Measurements from ENCODE around the gene KCNG1.
"Not testable (repeated sequence)": the region's sequence is repeated elsewhere in the genome, so short reads cannot be mapped to it uniquely, and the experiment has no call there.

The KCNG1 gene

DNA sequence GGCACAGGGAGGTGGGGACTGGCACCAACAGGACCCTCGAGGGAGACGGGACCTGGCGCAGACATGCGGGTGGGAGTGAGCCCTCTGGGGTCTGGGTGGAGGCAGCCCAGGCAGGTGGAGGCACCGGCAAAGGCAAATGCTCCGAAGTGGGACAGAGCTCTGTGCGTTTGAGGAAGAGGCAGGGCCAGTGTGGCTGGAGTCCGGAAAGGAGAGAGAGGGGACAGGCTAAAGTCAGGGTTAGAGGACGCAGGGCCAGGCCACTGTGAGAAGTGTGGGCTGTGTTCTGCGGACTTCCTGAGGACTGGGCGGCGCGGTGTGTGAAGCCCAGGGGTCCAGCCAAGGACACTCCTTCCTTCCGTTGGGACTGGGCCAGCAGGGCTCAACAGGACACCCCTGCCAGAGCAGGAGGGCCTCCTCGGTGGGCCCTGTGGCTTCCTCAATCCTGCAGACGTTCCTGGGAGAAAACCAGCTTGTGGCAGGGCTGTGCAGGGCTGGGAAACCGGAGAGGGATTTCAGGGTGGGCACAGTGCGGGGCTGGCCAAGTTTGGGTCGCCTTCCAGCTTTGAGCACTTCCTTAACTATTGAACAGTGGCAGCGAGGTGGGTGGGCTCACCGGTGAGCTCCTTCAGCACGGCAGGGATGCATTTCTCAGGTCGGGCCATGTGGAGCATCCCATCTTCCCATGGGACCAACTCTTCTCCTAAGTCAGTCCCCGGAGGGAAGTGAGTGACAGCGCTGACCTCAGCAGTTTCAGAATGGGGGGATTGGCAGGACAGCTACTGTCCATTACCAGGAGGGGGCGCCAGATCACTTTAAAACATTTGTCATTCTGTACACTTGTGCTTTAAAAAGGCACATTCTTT lies 41.8 kb downstream of the KCNG1 start:
- peak; percentile 72 for DNase-seq

DNA sequence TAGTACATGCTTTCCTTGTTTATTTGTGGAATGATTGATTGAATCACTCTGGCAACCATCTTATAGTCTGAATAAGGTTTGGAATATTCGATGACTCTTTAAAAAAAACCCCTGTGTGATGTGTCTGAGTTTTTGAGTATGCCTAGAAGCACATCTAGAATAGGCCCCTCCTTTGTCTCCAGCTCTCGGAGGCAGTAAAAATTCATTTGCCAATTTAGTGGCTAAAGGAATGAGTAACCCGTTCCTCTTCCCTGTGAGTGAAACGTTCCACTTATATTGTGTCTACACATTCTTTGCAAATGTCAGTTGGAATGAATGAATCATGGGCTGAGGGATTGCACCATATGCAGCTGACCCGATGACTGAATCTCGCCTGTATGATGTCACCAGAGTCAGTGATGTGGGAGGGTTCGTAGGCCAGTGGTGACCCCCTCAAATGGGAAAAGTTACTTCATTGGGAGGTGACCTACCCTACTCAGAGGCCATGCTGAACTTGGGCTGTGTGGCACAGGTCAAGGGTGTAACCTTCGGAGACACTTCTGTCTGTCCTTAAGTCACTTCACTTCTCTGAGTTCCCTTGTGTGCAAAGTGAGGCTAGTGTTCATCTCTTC lies 42.7 kb downstream of the KCNG1 start:
- DNase-seq: no peak

DNA sequence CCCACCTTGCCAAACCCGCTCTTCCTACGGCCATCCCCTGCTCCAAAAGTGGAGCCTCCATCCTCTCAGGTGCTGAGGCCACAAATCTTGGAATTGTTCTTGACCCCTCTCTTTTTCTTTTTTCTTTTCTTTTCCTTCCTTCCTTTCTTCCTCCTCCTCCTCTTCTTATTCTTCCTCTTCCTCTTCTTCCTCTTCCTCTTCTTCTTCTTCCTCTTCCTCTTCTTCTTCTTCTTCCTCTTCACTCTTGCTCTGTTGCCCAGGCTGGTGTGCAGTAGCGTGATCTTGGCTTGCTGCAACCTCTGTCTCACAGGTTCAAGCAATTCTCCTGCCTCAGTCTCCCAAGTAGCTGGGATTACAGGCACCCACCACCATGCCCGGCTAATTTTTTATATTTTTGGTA lies 44.4 kb downstream of the KCNG1 start:
- DNase-seq: not testable (repeated sequence)

DNA sequence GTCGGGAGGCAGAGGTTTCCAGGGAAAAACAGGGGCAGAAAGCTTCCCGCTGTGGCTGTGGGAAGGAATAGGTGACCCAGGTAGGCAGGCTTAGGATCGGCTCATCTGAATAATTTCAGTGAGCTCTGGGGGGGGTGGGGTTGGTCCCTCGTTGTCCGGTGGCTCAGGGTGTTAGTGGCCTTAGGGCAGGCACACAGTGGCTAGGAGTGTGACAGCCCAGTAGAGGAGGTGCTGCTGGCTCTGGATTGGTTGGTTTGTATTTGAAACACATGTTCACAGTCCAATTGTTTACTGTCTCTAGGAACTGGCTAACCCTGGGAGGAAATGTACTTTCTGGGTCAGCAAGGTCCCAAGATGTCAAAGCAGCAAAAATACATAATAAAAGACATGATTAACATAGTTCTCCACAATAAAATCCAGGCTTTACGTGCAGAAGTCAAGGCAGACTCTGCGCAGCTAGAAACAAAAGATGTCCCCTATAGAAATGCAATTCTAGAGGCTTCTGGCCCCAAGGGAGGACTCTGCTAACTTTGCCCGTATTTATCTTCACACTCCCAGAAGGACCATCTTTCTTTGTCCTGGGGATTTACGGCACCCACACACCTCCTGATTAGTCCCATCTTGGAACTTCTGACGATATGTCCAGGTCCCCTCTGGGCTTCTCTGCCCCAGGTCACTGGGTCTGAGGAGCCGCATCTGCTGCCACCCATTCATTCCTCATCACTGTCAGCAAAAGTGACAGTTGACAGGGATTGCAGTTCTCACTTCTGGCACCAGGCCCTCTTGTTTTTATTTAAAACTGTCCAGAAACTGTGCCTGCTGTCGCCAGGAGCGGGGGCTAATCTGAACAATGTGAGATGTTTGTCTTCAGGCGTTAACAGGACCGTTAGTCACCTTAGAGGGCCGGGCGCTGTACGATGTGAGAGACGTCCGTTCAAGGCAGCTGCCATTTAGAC lies 45.6 kb downstream of the KCNG1 start:
- peak; percentile 26 for DNase-seq

DNA sequence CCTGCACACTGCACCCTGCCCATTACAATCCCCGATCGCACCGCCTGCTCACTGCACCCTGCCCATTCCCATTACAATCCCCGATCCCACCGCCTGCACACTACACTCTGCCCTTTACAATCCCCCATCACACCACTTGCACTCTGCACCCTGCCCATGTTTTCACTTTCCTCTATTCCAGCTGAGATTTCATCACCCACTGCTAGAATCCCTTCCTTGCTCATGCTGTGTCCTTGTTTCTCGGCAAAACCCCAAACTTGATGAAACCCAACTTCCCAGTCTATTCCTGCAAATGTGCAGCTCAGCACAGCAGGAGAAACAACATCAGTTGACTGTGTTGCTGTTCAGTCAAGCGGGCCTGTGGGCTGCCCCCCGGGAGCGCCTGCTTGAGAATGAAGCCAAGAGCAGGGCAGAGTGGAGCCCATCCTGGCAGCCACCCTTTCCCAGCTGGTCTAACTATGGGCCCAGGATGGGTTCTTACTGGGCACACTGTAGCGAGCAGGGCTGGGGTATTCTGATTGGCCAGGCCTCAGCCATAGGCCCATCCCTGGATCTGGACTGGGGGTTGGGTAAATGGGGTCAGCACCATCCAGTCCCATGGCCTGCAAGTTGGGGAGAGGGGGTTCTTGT lies 47.1 kb downstream of the KCNG1 start:
- DNase-seq: no peak

DNA sequence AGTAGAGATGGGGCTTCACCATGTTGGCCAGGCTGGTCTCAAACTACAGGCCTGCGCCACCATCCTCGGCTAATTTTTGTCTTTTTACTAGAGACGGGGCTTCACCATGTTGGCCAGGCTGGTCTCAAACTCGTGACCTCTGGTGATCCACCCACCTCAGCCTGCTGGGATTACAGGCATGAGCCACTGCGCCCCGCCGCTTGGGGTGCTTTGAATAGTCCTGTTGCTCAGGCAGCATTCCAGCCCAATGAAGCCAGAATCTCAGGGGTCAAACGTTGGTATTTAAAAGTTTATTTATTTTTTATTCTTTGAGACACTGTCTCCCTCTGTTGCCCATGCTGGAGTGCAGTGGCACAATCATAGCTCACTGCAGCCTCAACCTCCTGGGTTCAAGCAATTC lies 53.0 kb downstream of the KCNG1 start:
- no peak for DNase-seq

DNA sequence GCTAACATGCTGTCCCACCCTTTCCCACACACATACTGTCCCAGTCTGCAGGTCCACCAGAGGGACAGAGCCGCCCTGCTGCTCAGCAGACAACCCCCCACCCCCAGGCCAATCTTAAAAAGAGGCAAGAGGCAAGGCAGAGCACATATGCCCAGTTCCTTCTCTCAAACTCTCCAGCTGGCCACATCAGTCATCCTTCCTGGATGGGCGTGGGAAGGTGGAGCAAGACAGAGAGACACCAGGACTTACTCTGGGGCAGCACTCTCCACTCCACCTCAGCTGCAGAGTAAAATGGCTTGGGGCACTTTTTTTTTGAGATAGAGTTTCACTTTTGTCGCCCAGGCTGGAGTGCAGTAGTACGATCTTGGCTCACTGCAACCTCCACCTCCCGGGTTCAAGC lies 53.5 kb downstream of the KCNG1 start:
- no peak for DNase-seq

DNA sequence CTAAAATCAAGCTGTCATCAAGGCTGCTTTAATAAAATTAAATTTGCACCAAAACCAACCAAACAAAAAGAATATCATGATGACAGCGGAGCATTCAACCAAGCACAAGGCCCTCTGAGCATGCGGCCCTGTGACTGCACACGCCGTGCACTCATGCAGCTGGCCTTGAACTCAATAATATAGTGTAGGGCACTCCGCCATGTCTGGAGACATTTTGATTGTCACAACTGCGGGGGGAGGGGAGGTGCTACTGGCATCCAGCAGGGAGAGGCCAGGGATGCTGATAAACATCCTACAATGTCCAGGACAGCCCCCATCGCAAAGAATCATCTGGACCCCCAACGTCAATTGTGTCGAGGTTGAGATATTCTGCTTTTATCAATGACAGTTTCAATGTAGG lies 54.6 kb downstream of the KCNG1 start:
- no peak for DNase-seq

DNA sequence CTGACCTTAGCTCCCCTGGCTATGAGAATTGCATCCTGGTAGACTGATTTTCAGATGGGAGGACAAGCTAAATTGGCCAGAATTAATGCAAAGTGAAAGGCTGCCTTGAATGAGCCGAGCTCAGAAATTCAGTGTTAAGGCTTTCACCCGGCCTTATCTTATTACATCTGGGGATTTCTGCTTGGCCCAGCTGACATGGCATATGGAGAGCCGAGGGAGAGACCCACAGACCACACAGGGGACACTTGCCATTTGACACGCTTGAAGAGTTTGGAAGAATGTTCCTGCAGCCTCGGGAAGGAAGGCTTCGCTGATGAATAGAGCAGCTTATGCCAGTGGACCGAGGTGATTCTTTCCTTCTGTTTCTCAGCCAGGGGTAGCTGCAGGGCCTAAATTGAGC lies 55.3 kb downstream of the KCNG1 start:
- DNase-seq: no peak

DNA sequence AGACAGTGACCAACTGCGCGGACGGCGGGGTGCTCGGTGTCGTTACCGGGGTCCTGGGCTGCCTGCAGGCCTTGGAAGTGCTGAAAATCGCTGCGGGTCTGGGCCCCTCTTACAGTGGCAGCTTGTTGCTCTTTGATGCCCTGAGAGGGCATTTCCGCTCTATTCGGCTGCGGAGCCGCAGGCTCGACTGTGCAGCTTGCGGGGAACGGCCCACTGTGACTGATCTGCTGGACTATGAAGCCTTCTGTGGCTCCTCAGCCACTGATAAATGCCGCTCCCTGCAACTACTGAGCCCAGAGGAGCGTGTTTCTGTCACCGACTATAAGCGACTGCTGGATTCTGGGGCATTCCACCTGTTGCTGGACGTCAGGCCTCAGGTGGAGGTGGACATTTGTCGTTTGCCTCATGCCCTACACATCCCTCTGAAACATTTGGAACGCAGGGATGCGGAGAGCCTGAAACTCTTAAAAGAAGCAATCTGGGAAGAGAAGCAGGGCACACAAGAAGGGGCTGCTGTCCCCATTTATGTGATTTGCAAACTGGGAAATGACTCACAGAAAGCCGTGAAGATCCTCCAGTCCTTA lies 63.3 kb downstream of the KCNG1 start:
- DNase-seq: no peak

DNA sequence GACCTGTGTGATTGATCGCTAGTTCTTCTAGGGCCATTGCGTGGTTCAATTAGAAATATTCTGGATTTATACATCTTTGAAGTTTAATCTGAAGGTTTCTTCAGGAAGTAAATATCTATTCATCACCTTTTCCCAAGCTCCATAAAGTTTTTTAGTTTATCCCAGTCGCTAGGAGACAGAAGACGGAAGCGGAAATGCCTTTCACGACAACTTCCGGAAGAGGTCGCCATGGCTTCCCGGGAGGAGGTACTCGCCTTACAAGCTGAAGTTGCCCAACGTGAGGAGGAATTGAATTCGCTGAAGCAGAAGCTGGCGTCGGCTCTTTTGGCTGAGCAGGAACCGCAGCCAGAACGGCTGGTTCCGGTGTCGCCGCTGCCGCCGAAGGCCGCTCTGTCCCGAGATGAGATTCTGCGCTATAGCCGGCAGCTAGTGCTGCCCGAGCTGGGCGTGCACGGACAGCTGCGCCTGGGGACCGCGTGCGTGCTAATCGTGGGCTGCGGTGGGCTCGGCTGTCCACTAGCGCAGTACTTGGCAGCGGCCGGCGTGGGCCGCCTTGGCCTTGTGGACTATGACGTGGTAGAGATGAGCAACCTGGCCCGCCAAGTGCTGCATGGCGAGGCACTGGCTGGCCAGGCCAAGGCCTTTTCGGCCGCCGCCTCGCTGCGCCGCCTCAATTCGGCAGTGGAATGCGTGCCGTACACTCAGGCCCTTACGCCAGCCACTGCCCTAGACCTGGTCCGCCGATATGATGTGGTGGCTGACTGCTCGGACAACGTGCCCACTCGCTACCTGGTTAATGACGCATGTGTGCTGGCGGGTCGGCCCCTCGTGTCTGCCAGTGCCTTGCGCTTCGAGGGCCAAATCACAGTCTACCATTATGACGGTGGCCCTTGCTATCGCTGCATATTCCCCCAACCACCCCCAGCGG lies 64.0 kb downstream of the KCNG1 start, which contains the start of gene MOCS3:
MOCS3 (plus strand) TSS at position 204 of the 928 bp plus-strand sequence; CDS start at position 229, 25 bp downstream.
- DNase-seq: peak; percentile 94

DNA sequence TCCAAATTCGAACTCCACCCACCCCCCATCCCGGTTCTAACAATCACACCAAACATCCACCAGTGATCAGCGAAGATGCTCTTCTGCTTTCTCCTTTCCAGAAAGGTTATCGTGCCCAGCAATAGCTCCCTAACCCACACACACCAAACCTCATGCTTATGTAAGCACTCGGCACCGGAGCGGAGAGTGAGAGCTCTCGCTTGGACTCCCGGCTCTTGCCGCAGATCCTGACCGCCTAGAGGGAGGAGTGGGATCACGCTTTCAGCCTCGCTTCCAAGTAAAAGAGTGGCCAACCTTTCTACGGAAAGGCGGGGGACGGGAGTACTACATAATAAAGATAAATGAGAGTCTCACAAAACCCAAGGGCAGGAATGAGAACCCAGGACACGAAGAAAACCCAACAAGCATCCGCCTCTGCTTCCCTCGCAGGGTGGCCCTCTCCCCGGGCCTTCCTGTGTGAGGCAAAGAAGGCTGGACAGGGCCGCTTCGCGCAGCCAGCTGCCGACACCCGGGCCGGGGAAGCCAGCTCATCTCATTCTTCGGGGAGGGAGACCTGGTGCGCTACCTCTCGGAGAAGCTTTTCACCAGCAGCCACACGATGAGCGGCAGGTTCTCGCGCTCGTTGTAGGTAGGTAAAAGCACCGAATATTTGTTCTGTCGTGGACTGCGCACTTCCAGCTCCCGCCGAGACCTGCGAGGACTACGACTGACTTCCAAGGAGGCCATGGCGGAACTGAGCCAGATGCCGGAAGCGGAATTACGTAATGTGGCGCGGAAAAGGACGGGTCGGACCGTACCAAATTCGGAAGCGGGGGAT lies 64.9 kb downstream of the KCNG1 start, which contains the start of gene DPM1:
DPM1 (minus strand) TSS at position 735 of the 817 bp plus-strand sequence; CDS start at position 726, 9 bp downstream.
- DNase-seq: peak; percentile 94

DNA sequence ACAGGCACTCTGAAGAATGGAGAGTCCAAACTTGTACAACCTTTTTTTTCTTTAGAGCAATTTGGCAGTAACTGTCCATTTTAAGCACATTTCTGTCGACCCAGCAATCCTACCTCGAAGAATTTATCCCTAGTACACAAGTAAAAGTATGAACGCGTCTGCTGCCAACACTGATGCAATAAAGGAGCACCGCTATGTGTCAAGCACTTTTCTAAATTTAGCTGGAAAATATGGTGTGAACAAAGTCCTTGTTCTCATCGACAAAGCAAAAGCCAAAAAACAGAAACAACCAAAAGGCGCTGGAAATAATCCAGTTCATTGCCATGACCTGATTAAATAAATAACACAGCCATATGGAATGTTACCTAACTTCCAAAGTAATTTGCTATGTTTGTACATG lies 65.6 kb downstream of the KCNG1 start:
- DNase-seq: peak; percentile 8

DNA sequence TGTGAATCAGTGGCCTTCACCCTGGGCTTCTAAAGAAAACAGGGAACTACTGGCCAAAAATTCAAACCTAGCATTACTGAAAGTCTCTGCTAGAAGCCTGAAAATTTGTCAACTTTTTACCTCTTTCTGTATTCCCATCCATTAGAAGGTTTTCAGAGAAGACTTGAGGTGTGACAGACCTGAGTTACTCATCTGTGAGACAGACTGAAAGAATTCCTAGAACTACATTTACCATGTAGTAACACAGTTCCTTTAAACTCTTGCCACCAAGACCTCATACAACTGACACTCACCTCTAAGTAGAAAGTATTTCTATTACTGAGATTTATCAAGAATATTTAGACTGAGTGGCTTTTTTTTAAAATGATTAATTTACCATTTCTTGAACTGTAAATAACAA lies 69.1 kb downstream of the KCNG1 start:
- DNase-seq: no peak
